ENCODE measurements around the gene RPRD1A.

Gene RPRD1A

DNA sequence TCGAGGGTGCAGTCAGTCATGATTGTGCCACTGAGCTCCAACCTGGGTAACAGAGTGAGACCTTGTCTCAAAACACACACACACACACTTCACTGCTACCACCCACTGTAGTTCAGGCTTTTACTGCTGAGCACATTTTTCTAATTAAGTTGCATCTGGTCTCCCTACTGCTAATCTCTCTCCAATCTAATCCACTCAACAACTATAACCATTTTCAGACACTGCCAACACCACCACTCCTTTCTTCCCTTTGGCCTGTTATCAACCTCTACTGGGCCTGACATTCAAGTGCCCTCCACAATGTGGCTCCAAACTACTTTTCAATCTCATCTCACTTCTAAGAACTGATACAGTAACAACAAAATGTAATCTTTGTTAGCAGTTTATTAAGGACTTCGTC, 50.1 kb downstream of the RPRD1A start:
- no peak for TF ChIP-seq SPI1 (IDR thresholded peaks at IDR 0.05; ENCODE audit: low read depth, low read length)
- no peak for TF ChIP-seq POLR2AphosphoS5 (IDR thresholded peaks at IDR 0.05; ENCODE audit: low read depth, low read length)
- TF ChIP-seq POLR2A (IDR thresholded peaks at IDR 0.05; ENCODE audit: low read depth, low read length) = no peak
- no peak for TF ChIP-seq TAF1 (IDR thresholded peaks at IDR 0.05; ENCODE audit: low read depth, low read length)
- no peak for TF ChIP-seq POU2F2 (IDR thresholded peaks at IDR 0.05; ENCODE audit: low read depth, low read length)
- no peak for TF ChIP-seq PAX5 (IDR thresholded peaks at IDR 0.05; ENCODE audit: insufficient read depth, low read length, severe bottlenecking)
- no peak for DNase-seq (ENCODE audit: insufficient read length, low spot score)
- FAIRE-seq = no peak

DNA sequence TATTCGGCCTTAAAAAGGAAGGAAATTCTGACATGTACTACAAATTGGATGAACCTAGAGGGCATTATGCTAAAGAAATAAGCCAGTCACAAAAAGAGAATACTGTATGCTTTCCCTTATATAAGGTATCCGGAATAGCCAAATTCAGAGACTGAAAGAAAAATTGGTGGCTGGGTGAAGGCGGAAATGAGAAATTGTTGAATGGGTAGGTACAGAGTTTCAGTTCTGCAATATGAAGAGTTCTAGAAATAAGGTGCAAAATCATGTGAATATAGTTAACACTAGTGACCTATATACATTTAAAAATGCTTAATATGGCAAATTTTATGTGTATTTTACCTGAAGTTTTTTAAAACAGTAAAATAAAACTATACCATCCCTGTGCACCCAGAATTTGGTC, 51.7 kb downstream of the RPRD1A start:
- peak; percentile 55 for FAIRE-seq
- DNase-seq (ENCODE audit: insufficient read length, low spot score) = peak; percentile 15
- TF ChIP-seq SPI1 (IDR thresholded peaks at IDR 0.05; ENCODE audit: low read depth, low read length) (peak; percentile 98), PAX5 (IDR thresholded peaks at IDR 0.05; ENCODE audit: insufficient read depth, low read length, severe bottlenecking) (no peak)

DNA sequence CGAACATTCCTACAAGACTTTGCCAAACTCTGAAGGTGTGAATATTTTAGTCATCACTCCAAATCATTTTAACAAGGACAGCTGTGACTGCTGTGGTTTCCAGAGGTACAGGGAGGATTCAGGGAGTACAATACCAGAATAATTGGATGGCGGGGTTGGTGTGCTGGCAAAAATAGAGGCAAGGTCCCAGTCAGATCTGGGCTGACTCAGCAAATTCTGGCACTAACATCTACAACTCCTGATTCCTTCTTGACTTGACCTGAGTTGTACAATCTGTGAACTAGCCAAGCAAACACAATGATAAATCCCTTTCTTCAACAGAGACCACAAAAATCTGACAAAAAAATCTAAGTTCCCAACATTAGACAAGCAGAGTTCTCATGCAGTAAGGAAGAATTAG, 54.5 kb downstream of the RPRD1A start:
- TF ChIP-seq PAX5 (IDR thresholded peaks at IDR 0.05; ENCODE audit: insufficient read depth, low read length, severe bottlenecking) (no peak), POLR2A (IDR thresholded peaks at IDR 0.05; ENCODE audit: low read depth, low read length) (no peak), POU2F2 (IDR thresholded peaks at IDR 0.05; ENCODE audit: low read depth, low read length) (no peak), TAF1 (IDR thresholded peaks at IDR 0.05; ENCODE audit: low read depth, low read length) (no peak), SPI1 (IDR thresholded peaks at IDR 0.05; ENCODE audit: low read depth, low read length) (no peak), POLR2AphosphoS5 (IDR thresholded peaks at IDR 0.05; ENCODE audit: low read depth, low read length) (no peak)
- no peak for FAIRE-seq
- no peak for DNase-seq (ENCODE audit: insufficient read length, low spot score)

DNA sequence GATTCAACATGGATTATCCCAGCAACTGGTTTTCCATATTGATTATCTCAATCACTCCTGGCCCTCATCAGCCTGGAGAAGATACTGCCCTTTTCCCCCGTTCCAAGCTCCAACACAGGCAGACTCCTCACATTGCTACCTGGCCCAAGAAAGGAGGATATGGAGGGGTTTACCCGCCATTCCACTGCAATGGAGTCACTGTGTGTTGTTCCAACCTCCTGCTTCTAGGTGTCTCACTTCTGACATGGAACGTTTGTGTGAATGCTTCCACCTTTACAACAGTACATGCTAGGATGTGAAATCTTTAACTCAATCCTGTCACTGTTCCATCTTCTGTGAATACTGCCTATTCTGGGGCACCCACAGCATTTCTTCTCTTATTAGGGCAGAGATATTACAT, 58.1 kb downstream of the RPRD1A start:
- TF ChIP-seq POLR2AphosphoS5 (IDR thresholded peaks at IDR 0.05; ENCODE audit: low read depth, low read length) = no peak
- FAIRE-seq (peak; percentile 56), DNase-seq (ENCODE audit: insufficient read length, low spot score) (no peak)

DNA sequence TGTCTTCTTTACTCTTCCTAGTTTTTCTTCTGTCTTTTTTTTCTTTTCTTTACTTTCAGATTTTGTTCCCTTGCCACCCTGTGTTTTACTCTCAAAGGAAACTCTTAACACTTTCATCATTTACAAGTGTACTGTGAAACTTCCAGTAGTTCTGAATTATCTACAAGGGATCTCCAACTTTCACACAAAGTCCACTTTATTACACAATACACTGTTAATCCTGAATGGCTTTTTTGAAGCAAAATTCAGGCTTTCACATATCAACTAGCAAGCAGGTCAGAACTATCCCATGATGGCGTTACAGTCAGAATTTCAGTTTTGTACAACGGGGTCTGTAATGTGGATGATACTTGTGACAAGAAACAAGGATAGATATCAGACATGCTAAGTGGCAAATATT, 60.4 kb downstream of the RPRD1A start:
- FAIRE-seq = no peak
- no peak for TF ChIP-seq TAF1 (IDR thresholded peaks at IDR 0.05; ENCODE audit: low read depth, low read length)
- TF ChIP-seq POLR2A (IDR thresholded peaks at IDR 0.05; ENCODE audit: low read depth, low read length) = no peak
- TF ChIP-seq POU2F2 (IDR thresholded peaks at IDR 0.05; ENCODE audit: low read depth, low read length) = no peak
- no peak for TF ChIP-seq PAX5 (IDR thresholded peaks at IDR 0.05; ENCODE audit: insufficient read depth, low read length, severe bottlenecking)
- no peak for TF ChIP-seq POLR2AphosphoS5 (IDR thresholded peaks at IDR 0.05; ENCODE audit: low read depth, low read length)
- no peak for TF ChIP-seq SPI1 (IDR thresholded peaks at IDR 0.05; ENCODE audit: low read depth, low read length)
- DNase-seq (ENCODE audit: insufficient read length, low spot score) = no peak

DNA sequence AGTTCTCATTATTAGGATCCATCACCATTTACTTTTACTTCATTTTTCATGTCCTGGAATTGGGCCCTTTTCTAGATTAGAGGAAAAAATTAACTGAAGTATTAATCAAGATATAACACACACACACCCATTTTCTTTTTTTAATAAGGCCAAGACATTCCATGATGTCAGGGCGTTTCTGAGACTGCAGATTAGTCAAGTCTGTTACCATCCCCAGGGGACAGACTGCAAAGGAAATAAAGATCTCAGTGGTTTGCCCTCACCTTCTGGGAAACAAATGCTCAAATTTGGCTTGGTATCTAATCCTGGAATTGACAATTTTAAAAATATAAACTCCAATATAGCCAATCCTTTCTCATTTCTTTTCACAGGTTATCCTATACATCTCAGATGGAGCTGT, 67.4 kb downstream of the RPRD1A start:
- DNase-seq (ENCODE audit: insufficient read length, low spot score) (no peak), FAIRE-seq (no peak)
- TF ChIP-seq POU2F2 (IDR thresholded peaks at IDR 0.05; ENCODE audit: low read depth, low read length) (no peak), SPI1 (IDR thresholded peaks at IDR 0.05; ENCODE audit: low read depth, low read length) (no peak), POLR2A (IDR thresholded peaks at IDR 0.05; ENCODE audit: low read depth, low read length) (no peak), PAX5 (IDR thresholded peaks at IDR 0.05; ENCODE audit: insufficient read depth, low read length, severe bottlenecking) (no peak), POLR2AphosphoS5 (IDR thresholded peaks at IDR 0.05; ENCODE audit: low read depth, low read length) (no peak), TAF1 (IDR thresholded peaks at IDR 0.05; ENCODE audit: low read depth, low read length) (no peak)

DNA sequence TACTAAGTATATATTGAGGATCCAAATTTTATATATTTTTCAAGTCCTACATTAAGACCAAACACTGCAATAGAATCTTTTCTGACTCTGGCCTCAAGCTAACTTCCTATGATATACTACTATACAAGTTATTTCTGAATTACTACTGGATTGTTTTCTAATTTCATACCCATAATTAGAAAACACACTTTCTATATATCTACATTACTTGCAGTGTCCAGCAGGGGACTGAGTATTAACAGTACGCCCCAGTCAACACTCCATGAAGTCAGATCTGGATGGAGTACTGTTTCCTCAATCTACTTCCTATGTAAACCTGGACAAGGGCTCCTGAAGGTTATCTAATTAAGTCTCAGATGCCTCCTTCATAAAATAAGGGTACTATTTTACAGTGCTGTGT, 68.4 kb downstream of the RPRD1A start:
- FAIRE-seq (no peak), DNase-seq (ENCODE audit: insufficient read length, low spot score) (no peak)
- TF ChIP-seq TAF1 (IDR thresholded peaks at IDR 0.05; ENCODE audit: low read depth, low read length) (no peak), PAX5 (IDR thresholded peaks at IDR 0.05; ENCODE audit: insufficient read depth, low read length, severe bottlenecking) (no peak), POLR2A (IDR thresholded peaks at IDR 0.05; ENCODE audit: low read depth, low read length) (no peak), POLR2AphosphoS5 (IDR thresholded peaks at IDR 0.05; ENCODE audit: low read depth, low read length) (no peak), POU2F2 (IDR thresholded peaks at IDR 0.05; ENCODE audit: low read depth, low read length) (no peak), SPI1 (IDR thresholded peaks at IDR 0.05; ENCODE audit: low read depth, low read length) (no peak)

DNA sequence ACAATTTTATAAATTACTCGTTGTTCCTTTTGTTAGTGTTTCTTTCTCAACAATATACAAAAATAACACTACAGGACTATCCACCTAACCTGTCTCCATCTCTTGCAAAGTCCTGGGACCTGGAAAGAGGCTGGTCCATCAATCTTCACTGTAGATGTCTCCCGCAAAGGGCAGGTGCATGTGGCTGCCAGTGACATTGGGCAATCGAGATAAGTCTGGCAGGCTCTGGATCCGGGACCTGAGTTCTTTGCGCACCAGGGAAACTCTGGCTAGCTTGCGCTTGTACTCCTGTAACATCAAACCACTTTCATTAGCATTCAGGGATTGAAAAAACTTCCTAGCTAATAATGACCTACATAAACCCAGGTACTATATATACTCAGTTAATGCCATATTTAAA, 74.3 kb downstream of the RPRD1A start:
- TF ChIP-seq POLR2AphosphoS5 (IDR thresholded peaks at IDR 0.05; ENCODE audit: low read depth, low read length) (no peak), TAF1 (IDR thresholded peaks at IDR 0.05; ENCODE audit: low read depth, low read length) (no peak), SPI1 (IDR thresholded peaks at IDR 0.05; ENCODE audit: low read depth, low read length) (no peak), POLR2A (IDR thresholded peaks at IDR 0.05; ENCODE audit: low read depth, low read length) (no peak), PAX5 (IDR thresholded peaks at IDR 0.05; ENCODE audit: insufficient read depth, low read length, severe bottlenecking) (no peak), POU2F2 (IDR thresholded peaks at IDR 0.05; ENCODE audit: low read depth, low read length) (no peak)
- no peak for DNase-seq (ENCODE audit: insufficient read length, low spot score)
- no peak for FAIRE-seq

DNA sequence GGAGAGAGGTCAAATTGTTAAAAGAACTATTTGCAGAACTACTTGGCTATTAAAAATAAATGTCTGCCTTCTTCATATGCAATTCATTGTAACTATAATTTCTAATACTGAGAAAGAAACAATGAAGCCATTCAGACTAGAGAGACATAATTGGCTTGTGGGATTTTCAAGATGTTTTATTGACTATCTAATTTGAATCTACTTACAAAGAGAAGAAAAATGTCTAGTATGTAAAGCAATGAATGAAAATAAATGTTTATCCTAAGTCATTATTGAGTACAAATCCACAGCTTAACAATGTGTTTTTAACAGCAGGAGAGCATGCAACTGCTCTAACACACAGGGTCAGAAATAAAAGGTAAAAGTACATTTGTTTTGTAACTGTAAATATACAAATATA, 75.7 kb downstream of the RPRD1A start:
- FAIRE-seq = no peak
- TF ChIP-seq POLR2AphosphoS5 (IDR thresholded peaks at IDR 0.05; ENCODE audit: low read depth, low read length) (no peak), PAX5 (IDR thresholded peaks at IDR 0.05; ENCODE audit: insufficient read depth, low read length, severe bottlenecking) (no peak), TAF1 (IDR thresholded peaks at IDR 0.05; ENCODE audit: low read depth, low read length) (no peak), POU2F2 (IDR thresholded peaks at IDR 0.05; ENCODE audit: low read depth, low read length) (no peak)
- no peak for DNase-seq (ENCODE audit: insufficient read length, low spot score)

DNA sequence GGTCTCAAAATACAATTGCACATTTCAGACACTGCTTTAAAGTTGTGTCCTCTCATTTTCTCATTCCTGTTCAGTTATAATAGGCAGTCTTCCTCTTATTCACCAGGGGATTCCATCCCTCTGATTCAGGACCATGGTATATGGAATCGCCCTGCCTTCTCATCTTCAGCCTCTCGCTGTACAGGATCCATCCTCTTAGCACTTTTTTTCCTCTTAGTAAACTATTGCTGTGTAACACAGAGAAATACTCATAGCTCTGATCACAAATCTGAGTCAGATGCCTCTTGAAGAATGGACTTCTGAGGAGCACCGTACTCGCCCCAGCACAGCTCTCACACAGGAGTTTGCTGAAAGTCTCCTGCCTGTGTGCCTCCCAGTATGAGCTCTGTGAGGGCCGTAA, 83.5 kb downstream of the RPRD1A start:
- TF ChIP-seq POU2F2 (IDR thresholded peaks at IDR 0.05; ENCODE audit: low read depth, low read length) (no peak), TAF1 (IDR thresholded peaks at IDR 0.05; ENCODE audit: low read depth, low read length) (no peak), POLR2A (IDR thresholded peaks at IDR 0.05; ENCODE audit: low read depth, low read length) (no peak), POLR2AphosphoS5 (IDR thresholded peaks at IDR 0.05; ENCODE audit: low read depth, low read length) (no peak), SPI1 (IDR thresholded peaks at IDR 0.05; ENCODE audit: low read depth, low read length) (no peak), PAX5 (IDR thresholded peaks at IDR 0.05; ENCODE audit: insufficient read depth, low read length, severe bottlenecking) (no peak)
- DNase-seq (ENCODE audit: insufficient read length, low spot score) = no peak
- FAIRE-seq = no peak

DNA sequence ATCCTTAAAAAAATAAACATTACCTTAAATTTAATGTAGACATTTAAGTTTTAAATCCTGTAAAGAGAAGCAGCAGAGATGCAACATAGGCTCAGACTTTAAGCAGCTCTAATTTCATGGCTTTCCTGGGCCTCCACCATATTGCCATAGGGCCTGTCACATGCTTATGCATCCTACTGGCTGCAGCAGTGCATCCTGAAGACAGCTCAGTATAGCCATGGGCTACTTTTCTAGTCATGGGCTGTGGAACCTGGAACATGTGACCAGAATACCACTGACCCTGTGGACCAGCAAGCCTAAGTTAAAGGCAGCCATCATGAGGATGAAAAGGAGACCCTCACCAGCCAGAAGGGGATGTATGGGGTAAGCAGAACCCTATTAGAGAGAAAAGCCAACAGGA, 84.2 kb downstream of the RPRD1A start:
- FAIRE-seq (no peak), DNase-seq (ENCODE audit: insufficient read length, low spot score) (no peak)
- TF ChIP-seq POLR2AphosphoS5 (IDR thresholded peaks at IDR 0.05; ENCODE audit: low read depth, low read length) = no peak
- TF ChIP-seq TAF1 (IDR thresholded peaks at IDR 0.05; ENCODE audit: low read depth, low read length) = no peak
